Thoracic aorta (tissue), 2 donors: Measurements from ENCODE around the gene RGS12. TPM values are rescaled to one million over a fixed set of nuclear protein-coding genes. Genes with fewer than 3 reads are reported as not detected.

Experiments used
- ATAC-seq: fragments of 150-250 bp; one replicate; pipeline ENCODE4 v1.8.0; 2017; ENCODE audit warnings: low read depth; ENCODE audit not compliant: insufficient number of reproducible peaks, low FRiP score
- DNase-seq: peaks from one replicate; pipeline ENCODE4 v3.0.0-alpha.2; 2020; ENCODE audit warnings: low spot score
- H3K27ac ChIP-seq, 2 donors: fragments of 200-600 bp; sonication (generic); 1 replicate in 1 of 2; 2 replicates in 1 of 2; pipeline ENCODE4 v1.5.1; 2016; ENCODE audit warnings: mild to moderate bottlenecking in 2 of 2, moderate library complexity in 2 of 2
- H3K27me3 ChIP-seq: fragments of 200-600 bp; sonication (generic); replicated peaks from 2 replicates; pipeline ENCODE4 v1.6.0; 2016; ENCODE audit warnings: mild to moderate bottlenecking; ENCODE audit not compliant: insufficient read depth
- H3K36me3 ChIP-seq: fragments of 200-600 bp; sonication (generic); one replicate; pipeline ENCODE4 v1.5.1; 2016
- H3K4me1 ChIP-seq, 2 donors: fragments of 200-600 bp; sonication (generic); 1 replicate in 1 of 2; 2 replicates in 1 of 2; pipeline versions ENCODE4 v1.5.1 to v1.6.0; 2016; ENCODE audit warnings: low read depth in 2 of 2, mild to moderate bottlenecking in 1 of 2; ENCODE audit not compliant: control insufficient read depth in 1 of 2
- H3K4me3 ChIP-seq: fragments of 200-600 bp; sonication (generic); 2 replicates; pipeline ENCODE4 v1.5.1; 2016; ENCODE audit warnings: mild to moderate bottlenecking
- H3K9me3 ChIP-seq: fragments of 200-600 bp; sonication (generic); 2 replicates; pipeline ENCODE4 v1.5.1; 2016
- total RNA-seq, 2 donors: library from RNA; depleted of rRNA; stranded (reverse); fragments of >200 nt; gene quantifications; one replicate each; pipeline versions ENCODE4 v1.1.0 to v1.2.3, GENCODE V29; 2016
- TF ChIP-seq, protein P1 (sequence below): fragments of 200-600 bp; sonication (generic); IDR thresholded peaks from one replicate; pipeline ENCODE4 v1.5.1; 2019; ENCODE audit warnings: antibody characterized with exemption

RGS12 gene
- total RNA-seq, 2 donors from 2014 or later: 13.5 to 43.6 TPM

DNA sequence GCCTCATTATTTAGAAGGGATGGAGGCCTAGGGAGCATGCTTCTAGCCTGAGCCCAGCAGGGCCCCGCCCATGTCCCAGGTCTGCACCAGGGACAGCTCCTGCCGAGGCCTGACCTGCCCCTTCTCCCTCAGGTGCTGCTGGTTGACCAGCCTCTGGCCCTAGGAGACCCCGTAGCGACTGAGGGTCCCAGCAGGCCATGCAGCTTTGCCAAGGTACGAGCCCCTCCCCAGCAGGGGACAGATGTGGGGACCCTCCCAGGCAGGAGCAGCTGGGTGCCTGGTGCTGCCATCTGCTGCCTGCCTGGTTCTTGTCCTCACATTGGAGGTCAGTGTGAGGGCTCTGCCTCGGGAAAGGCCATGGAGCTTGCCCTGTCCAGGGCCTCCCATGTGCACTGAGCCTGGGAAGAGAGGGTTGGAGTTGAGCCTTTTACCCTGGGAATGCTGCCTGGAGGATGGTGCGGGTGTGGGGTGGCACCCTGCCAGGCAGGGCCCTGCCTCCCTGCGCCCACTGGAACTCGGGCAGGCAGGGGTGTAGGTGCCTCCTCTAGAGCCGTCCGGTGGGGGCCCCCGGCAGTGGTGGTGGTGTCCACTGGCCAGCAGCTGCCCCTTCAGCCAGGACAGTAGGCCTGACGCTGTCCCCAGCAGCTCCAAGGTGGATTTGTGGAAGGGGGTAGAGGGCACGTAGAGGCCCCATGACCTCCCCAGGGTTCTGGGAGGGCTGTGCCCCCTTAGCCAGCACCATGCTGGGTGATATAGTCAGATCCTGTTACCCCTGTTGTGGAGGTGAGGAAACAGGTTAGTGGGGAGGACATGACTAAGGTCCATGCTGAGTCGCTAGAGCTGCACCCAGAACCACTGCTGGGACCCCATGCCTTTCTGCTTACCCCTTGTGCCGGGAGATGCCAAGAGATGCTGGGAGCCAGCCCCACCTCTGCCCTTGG, 46.1 kb upstream of the RGS12 start:
- Histone ChIP-seq H3K4me3 (no peak overlapping the region), H3K4me1 (peaks cover 0 to under 1% of the 10 kb centered on the region in 2 donors), H3K36me3 (no peaks in the 10 kb centered on the region), H3K9me3 (no peaks in the 10 kb centered on the region), H3K27ac (no peak overlapping the region), H3K27me3 (no peaks in the 10 kb centered on the region)
- DNase-seq (no peak), ATAC-seq (no peak)
- TF ChIP-seq, protein P1, sequence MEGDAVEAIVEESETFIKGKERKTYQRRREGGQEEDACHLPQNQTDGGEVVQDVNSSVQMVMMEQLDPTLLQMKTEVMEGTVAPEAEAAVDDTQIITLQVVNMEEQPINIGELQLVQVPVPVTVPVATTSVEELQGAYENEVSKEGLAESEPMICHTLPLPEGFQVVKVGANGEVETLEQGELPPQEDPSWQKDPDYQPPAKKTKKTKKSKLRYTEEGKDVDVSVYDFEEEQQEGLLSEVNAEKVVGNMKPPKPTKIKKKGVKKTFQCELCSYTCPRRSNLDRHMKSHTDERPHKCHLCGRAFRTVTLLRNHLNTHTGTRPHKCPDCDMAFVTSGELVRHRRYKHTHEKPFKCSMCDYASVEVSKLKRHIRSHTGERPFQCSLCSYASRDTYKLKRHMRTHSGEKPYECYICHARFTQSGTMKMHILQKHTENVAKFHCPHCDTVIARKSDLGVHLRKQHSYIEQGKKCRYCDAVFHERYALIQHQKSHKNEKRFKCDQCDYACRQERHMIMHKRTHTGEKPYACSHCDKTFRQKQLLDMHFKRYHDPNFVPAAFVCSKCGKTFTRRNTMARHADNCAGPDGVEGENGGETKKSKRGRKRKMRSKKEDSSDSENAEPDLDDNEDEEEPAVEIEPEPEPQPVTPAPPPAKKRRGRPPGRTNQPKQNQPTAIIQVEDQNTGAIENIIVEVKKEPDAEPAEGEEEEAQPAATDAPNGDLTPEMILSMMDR: no peak

DNA sequence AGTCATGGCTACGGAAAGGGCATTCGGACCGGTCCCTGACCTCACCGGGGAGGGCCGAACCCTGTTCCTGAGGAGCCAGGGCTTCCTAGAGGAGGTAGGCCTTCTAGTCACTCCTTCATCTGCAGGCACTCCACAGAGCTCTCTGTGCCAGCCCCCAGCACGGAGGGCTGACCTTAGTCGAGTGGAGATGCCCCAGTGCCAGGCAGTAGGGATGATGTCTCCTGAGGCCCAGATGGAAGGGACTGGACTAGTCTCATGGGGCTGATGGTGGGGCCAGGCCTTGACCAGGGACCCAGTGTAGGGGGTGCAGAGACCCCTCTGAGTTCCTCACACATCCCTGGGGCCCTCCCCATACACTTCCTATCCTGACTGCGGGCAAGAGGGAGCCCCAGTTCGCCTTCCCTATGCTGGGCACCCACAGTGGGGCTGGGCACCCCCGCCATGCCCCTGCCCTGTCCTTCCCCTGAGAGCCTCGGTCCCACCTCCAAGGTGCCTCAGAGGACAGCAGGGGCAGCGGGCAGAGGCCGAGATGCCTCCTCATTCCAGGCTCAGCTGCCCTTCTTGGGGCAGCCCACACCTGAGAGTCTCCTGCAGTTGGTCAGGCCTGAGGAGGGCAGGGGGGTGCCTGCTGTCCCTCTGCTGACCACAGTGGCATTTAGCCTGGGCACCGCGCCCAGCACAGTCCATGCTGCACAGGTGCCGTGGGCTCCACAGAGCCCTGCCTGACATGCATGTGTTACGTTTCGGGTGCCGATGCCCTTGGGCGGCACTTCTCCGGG, 45.2 kb upstream of the RGS12 start:
- DNase-seq: no peak
- Histone ChIP-seq H3K9me3 (no peaks in the 10 kb centered on the region), H3K4me1 (no peaks in the 10 kb centered on the region), H3K36me3 (no peaks in the 10 kb centered on the region), H3K4me3 (no peak overlapping the region), H3K27me3 (no peaks in the 10 kb centered on the region), H3K27ac (no peak overlapping the region)
- TF ChIP-seq, protein P1: no peak
- ATAC-seq: no peak

DNA sequence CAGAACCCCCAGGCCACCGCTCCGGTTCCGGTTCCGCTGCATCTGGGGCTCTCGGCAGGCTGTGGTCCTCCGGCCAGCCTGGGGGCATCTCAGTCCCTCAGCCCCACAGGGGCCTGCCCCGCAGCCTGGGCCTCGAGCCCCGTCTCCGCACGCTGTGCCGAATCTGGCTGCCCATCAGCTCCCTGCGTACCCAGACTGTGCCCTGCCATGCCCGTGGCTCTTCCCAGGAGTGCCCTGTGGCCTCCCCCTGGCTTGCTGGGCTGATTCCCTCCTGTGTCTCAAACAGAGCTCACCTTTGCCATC, 44.7 kb upstream of the RGS12 start:
- ATAC-seq (no peak), DNase-seq (no peak)
- Histone ChIP-seq H3K4me1 (no peaks in the 10 kb centered on the region), H3K27me3 (no peaks in the 10 kb centered on the region), H3K4me3 (no peak overlapping the region), H3K36me3 (no peaks in the 10 kb centered on the region), H3K9me3 (no peaks in the 10 kb centered on the region), H3K27ac (no peak overlapping the region)
- TF ChIP-seq, protein P1: no peak

DNA sequence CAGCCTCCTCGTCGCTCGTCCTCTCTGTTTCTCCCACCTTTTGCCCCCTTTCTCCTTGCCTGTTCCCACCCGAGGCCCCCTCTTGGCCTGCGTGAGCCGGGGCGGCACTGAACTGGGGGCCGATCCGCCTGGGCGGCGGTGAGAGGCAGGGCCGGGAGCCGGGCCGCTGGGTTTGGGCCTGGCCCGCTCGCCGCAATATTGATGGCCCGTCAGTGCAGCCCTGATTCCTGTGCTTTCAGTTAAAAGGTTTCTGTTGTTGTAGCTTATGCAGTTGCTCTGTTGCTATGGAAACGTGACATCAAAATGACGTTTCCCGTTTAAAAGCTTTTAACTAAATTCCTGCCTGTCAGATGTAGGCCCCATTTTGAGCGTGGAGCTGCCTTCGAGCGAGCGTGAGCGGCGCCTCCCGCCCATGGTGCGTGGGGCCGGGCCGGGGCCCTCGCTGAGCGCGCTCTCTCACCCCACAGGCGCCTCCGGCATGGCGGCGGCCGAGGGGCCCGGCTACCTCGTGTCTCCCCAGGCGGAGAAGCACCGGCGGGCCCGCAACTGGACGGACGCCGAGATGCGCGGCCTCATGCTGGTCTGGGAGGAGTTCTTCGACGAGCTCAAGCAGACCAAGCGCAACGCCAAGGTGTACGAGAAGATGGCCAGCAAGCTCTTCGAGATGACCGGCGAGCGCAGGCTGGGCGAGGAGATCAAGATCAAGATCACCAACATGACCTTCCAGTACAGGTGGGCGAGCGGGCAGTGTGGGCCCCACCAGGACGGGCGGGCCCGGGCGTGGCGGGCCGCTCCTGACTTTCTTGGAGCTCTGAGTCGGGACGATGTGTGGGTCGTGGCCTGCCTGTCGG, 43.8 kb upstream of the RGS12 start, which contains the start of gene MSANTD1:
Gene MSANTD1, plus strand, starts transcription at position 349 of the 851 bp plus-strand sequence. Its CDS starts 64 bp downstream, at position 413.
- TF ChIP-seq, protein P1: no peak
- no peaks in the 10 kb centered on the region for H3K27me3 ChIP-seq
- no peak within 1 kb of the TSS for H3K4me3 ChIP-seq
- H3K4me1 ChIP-seq: no peaks in the 10 kb centered on the region
- H3K27ac ChIP-seq: no peak within 1 kb of the TSS
- H3K36me3 ChIP-seq: no peaks in the 10 kb centered on the region
- no peaks in the 10 kb centered on the region for H3K9me3 ChIP-seq
- no peak for DNase-seq
- ATAC-seq: no peak
